Occipital lobe (tissue), 2 donors: Measurements from ENCODE around the gene AKT1S1. TPM values are rescaled to one million over a fixed set of nuclear protein-coding genes. Genes with fewer than 3 reads are reported as not detected.

ENCODE experiments used
- DNase-seq: peaks from one replicate; lab custom pipeline; 2025; lab: John Stamatoyannopoulos, UW
- total RNA-seq: library from RNA; depleted of rRNA; stranded (reverse); fragments of >200 nt; gene quantifications from one replicate; pipeline ENCODE4 v1.2.3, GENCODE V29; 2014

AKT1S1 gene
- total RNA-seq, 1 donor from 2014 or later, result 3.9 TPM

DNA sequence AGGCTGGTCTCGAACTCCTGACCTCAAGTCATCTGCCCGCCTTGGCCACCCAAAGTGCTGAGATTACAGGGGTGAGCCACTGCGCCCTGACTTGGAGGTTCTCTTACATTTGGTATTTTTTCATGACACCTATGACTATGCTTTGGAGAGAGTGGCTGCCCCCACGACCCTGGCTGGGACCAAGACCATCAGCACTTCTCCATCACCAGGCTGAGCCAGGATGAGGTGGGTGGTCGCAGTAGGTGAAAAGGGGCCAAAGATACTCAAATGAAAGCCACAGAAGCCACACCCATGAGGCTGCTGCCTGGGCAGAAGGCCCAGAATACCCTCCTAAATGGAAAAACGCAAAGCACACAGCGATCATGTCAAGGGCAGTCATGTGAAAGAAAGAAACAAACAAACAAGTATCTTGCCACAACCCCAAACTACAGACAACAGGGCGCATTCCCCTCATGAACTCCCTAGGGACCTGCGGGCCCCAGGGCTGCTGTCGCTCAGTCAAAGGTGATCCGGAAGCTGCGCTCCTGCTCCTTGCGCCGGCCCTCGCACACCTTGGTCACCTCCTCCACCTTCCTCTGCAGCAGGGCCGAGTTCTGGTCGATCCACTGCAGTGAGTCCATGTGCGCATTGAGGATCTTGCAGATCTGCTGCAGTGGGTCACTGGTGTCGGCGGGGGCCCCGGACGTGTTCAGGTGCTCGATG is 30.7 kb upstream of the AKT1S1 start:
- no peak for DNase-seq

DNA sequence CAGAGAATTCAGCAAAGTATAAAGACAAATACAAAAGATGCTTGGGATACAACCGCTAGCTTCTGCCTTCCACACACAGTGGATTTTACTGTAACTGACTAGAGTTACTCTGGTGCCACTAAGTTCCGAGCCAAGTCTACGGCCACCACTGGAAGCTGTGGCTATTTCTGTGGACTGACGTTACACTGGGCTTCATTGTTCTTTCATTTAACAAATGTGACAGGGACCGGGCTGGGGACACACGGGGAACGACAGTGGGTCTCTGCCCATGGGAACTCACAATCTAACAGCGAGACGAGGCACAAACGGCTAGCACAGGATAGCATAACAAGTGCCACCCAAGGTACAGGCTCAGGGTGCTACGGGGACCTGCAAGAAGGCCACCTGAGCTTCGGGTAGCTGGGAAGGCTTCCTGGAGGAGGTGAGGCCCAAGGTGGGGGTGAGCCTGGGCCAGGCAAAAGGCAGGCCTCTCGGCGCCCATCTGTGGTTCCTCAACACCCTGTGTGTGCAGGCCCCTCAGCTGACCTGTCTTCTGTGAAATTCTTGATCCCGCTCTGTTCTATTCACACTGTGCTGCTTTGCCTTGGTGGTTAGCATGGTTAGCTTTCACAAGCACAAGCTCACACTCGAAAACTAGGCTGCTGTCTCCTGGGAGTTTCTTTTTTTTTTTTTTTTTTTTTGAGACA is 29.9 kb upstream of the AKT1S1 start:
- DNase-seq, result no peak

DNA sequence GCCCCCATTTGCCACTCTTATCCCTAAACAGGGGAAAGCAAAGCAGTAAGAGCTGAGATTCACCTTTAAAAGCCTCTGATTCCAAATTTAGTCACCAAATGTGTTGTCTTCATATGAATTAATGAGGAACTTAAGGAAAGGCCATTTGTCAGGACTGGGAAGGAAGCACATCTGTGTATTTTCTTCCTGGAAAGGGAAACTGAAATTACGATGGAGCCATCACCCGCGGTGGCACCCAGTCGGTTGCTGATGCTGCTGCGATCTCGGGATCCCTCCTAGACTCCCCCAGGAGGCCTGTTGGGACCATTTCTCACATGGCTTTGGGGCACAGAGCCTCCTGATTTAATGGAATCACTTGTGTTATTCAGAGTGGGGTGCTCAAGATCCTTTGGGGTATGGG is 27.0 kb upstream of the AKT1S1 start:
- no peak for DNase-seq

DNA sequence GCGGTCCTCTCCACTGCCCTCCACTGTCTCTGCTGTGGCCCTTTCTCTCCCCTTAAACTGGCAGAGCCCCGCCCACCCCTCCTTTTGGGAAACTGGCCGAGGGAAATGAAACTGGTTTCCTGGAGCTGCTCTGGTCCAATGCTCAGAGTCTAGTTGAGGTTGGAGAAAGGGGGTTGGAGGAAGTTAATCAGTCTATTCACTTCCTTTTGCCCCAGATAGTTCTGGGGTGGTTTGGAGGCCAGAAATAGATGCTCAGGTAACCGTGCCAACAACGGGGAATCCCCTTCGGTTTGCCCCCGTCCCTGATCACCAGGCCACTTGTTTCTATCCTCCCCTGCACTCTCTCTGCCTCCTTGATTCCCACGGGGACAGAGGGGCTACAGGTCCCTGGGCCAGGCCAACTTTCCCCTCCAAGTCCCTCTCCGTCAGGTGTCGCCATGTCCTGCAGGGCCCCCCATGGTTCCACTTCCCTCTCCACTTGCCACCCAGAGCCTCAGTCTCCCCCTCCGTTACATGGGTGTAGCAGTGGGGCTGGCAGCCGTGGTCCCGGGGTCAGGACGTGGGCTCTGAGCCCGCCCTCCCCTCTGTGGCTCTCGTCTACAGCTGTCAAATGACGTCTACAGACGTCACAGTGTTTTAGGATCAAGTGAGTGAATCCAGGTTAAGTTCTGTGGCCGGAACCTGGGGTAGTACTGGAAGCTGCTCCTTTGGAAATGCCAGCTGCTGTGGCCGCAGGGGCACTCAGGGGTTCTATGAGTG is 19.9 kb upstream of the AKT1S1 start, which contains the start of gene IL4I1:
Gene IL4I1, minus strand, starts transcription at position 25 of the 759 bp plus-strand sequence. CDS start 727 bp downstream, outside the sequence.
- DNase-seq, result no peak

DNA sequence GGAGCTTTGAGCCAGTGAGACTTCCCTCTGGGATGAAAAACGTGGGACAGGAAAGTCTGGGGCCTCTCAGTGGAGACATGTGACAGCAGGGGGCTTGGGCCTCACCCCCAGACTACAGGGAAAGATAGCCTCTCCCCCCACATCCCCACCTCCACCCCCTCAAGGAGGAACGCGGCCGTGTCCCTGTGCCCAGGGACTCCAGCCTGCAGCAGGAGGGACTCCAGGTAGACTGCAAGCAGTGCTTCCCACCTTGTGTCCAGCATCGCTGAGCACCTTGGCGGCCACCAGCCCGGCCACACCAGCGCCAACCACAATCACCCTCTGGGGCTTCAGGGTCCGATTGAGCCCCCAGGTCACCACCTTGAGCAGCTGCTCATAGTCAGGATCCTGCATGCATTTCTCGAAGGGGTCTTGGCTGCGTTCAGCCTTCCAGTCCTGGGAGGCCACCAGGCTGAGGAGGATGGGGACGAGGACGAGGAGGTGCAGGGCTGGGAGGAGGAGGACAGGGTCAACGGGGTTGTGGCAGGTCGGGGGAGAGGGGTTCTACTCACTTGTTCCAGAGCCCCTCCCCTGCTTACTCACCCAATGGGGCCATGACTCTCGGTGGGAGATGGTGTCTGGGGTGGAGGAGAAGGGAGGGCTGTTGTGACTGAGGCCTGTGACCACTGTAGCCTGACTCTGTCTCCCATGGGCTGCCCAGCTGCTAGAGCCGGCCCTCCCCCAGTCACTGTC is 18.6 kb upstream of the AKT1S1 start:
- no peak for DNase-seq

DNA sequence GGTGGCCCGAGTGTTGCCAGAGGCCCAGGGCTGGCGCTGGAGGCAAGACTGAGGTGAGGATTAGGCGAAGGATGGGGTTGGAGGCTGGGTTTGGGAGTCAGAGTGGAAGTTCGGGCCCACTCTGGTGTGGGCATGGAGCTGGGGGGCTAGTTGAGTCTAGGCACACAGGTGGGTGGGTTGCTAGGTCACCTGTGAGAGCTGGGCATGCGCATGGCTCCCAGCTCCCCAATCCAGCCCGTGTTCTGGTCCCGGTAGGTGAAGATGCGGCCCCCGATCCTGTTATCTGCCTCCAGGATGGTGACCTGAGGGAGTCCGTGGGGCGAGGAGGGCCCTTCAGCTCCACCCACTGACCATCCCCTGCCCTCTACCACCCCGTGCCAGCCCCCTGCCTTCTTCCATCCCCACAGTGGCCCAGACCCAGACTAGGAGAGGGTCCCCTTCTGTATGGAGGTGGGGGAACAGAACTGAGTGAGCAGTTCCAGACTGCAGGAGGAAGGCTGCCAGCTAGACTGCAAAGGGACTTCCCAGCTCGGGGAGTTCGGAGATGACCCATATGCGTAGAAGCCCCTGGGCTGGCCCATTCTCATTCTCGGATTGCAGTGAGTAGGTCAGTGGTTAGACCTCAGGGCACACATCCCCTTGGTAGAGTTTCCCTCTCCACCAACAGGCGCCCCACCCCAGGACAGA is 17.9 kb upstream of the AKT1S1 start:
- DNase-seq, result no peak

DNA sequence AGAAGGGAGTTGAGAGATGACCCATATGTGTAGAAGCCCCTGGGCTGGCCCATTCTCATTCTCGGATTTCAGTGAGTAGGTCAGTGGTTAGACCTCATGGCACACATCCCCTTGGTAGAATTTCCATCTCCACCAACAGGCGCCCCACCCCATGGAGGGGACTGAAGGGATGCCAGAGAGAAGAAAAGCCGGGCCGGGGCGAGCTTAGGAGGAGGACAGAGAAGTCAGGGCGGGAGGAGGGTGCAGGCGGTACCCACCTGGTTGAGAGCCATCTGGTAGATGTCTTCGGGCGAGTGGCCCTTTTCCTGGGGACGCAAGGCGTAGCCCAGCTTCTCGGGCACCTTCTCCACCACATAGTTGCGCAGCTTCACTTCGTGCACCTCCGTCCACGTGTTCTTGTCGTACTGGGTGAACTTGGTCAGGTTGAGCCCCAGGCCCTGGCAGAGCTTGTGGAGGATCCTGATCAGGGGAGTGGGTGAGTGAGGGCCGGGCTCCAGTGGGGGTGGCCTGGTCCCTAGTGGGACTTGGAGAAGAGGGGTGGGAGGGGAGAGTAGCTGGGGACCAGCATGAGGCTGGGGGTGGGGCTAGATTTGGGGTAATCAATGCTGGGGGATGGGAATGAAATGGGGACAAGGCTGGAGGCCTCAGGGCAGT is 17.0 kb upstream of the AKT1S1 start:
- DNase-seq, result no peak

DNA sequence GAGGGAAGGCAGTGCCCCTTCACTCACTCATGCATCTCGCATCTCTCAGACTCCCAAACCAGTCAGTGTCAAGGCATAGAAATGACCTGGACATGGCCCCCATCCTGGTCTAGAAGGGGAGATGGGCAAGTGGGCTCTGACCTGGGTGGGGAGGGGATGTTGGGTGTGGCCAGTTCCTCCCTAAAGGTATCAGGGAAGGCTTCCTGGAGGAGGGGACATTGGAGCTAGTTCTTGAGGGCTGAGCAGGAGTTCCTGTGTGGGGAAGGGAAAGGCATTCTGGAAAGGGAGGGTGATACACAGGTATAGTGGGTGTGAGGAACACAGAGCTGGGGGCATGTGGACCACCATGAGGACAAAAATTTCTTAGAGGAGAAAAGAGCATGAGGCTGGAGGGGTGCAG is 15.6 kb upstream of the AKT1S1 start:
- DNase-seq, result no peak

DNA sequence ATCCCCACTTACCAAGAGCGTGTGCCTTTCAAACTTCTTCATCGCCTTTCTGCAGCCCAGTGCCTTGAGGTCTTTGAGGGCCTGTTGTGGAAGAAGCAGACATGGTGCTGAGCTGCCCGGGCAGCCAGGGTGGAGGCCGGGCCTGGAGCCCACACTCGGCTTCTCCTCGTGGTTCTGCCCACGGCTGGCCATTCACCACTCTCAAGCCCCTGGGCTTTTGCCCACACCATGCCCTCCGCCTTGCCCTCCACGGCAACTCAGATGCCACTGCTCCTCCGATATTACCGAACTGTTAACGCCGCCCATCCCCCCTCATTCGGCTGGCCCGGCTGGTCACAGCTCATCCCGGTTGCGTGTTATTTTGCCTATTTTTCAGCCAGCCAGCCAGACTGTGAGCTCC is 14.2 kb upstream of the AKT1S1 start:
- no peak for DNase-seq

DNA sequence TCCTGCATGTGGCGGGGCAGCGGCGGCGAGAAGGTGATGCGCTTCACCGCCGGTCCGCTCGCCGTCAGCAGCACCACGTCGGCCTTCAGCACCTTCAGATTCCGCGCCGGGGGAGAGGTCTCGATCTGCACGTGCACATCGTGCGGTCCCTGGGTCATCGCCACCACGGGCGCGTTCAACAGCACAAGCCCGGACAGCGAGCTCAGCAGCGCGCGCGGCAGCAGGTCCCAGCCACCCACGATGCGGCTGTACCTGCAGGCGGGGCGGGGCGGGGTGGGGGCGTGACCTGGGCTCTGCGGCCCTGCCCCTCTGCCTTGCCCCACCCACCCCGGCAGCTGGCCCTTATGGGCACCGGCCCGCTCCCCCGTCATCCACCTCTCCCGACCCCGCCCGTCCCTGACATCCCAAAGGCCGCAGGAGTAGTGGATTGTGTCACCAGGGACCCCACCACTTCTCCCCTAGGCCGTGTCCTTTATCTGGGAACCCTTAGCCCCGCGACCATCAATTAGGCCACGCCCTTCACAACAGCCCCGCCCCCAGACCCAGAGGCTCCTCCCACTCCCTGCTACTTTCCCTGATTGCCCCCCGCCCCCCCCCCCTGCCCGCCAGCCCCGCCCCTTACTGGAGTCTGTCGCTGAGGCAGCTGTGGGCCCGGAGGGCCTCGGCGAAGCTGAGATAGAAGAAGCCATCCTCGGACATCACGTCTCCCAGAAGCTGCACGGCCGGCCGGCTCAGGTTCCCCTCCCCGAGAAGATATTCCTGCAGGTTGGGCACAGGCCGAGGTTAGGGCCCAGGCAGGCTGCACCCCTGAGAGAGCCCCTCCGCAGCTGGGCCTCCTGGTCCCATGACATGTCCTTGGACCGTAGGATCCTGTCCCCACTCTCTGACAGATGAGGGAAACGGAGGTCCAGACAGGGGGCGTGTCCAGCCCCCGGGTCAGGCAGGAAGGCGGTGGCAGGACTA is 13.5 kb upstream of the AKT1S1 start:
- DNase-seq, result no peak

DNA sequence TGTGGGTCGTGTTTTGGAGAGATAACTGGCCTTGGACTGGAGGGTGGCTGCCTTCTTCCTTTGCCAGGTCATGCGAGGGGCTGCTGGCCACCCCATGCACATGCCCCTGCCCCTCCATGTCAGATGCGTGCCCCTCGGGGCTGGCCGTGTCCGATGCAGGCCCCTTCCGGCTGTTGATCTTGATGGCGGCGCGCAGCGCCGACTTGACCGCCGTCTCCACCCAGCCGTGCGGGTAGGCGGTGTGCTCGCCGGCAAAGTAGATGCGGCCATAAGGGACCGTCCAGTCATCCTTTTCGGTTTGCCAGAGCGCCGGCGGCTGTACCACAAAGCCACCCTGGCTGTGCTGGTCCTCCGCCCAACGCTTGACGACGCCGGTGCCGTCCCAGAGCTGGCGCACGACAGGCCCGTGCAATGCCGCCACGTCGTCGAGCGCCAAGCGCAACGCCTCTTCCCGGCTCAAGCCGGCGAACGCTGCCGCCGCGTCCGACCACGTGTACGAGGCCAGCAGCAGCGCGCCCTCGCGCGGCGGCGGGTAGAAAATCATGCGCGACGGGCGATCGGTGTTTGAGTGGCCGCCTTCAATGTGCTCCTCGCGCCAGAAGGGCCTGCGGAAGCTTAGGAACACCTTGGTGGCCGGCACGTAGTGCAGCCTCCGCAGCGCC is 12.7 kb upstream of the AKT1S1 start:
- peak; percentile 30 for DNase-seq

DNA sequence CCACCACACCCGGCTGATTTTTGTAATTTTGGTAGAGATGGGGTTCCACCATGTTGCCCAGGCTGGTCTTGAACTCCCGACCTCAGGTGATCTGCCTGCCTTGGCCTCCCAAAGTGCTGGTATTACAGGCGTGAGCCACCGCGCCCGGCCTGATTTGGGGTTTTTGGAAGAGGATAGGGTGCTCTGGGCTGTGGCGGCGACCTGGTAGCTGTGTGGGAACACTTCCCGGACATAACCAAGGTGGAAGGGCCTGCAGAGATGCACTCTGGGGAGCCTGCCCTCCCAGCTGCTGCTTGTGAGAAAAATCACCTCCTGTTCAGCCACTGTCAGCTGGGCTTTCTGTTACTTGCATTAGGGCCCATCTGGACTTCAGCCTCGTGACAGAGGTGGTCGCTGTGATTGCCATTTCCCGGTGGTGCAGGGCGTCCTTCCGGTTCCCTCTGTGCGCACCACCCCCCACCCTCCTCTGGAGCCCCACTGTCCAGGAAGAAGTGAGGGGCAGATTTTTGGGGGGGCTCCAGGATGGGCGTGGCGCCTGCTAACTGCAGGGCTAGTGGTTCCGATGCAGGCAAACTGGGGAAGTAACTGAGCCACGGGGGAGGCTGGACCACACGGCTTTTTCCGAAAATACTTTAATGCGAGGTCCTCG is 12.0 kb upstream of the AKT1S1 start:
- no peak for DNase-seq

DNA sequence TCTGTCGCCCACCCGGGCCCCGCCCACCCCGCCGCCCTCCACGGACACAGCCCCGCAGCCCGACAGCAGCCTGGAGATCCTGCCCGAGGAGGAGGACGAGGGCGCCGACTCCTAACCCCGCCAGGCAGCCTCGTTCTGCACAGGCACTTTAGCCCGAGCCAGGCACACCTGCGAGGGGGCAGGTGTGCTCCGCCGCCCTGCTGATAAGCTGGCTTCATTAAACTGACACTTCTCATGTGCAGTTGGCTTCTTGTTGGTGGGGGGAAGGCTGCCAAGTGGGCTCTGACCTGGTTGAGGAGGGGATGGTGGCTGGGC is 11.3 kb upstream of the AKT1S1 start:
- no peak for DNase-seq

DNA sequence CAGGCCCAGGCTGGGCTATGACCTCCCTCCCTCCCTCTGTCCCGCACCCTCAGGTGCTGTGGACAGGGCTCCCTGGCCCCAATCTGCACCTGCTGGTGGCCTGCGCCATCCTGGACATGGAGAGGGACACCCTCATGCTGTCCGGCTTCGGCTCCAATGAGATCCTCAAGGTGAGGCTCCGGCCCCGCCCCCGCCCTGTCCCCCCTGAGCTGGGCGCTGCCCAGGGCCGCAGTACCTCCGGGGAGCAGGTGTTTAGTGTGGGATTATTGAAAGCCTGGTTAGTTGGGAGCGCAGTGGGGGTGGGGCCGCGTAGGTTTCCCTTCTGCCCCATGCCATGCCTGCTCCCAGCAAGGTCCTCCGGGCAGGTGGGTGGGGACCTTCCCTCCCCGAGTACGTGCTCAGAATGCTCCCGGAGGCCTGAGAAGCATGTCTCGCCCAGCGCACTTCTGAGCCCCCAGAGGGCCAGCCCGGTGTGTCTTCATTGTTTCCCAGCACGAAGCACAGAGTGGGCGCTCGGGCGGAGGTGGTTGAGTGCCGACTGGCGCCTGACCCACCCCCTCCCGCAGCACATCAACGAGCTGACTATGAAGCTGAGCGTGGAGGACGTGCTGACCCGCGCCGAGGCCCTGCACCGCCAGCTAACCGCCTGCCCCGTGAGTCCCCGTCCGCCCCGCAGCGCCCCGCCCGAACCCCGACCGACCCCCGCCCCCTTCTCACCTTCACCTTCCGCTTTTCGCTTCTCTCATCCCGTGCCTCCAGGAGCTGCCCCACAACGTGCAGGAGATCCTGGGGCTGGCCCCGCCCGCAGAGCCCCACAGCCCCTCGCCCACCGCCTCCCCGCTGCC is 10.7 kb upstream of the AKT1S1 start:
- DNase-seq, result no peak

DNA sequence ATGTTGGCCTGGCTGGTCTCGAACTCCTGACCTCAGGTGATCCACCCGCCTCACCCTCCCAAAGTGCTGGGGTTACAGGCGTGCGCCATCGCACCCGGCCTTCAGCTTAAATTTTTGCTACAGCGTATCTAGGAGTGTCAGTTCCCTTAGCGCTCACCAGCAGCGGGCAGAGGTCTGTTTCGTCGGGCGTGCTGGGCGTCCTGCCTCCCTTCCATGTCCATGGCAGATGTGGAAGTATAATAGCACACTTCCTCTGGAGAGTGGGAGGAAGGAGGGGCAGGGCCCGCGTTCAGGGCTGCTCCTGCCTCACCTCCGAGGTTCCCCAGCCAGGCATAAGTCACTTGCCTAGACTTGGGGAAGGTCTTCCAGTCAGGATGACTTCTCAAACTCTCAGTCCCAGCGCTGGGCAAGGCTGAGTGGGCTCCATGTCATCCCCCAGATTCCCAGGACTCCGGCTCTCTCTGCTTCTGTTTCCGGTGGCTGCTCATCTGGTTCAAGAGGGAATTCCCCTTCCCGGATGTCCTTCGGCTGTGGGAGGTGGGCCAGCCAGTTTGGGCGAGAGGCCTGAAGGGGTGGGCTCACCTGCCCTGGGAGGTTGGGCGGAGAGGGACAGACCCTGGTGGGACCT is 10.0 kb upstream of the AKT1S1 start:
- DNase-seq, result no peak

DNA sequence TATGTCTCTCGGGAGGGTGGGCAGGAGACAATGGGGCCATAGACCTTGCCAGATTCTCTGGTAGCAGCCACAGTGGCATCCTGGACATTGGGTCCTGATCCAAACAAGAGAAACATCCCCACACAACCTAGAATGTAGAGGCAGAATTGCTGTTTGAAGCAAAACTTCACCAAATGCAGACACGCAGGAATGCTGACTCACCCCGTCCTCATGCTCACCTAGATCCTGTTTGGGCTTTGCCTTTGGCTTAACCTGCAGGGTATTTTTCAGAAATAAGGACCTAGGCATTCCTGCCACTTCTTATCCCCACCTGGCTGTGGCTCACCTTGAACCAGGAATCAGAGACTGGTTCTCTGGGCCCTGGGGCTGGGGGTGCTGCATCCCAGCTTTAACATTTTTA is 7.6 kb upstream of the AKT1S1 start:
- no peak for DNase-seq

DNA sequence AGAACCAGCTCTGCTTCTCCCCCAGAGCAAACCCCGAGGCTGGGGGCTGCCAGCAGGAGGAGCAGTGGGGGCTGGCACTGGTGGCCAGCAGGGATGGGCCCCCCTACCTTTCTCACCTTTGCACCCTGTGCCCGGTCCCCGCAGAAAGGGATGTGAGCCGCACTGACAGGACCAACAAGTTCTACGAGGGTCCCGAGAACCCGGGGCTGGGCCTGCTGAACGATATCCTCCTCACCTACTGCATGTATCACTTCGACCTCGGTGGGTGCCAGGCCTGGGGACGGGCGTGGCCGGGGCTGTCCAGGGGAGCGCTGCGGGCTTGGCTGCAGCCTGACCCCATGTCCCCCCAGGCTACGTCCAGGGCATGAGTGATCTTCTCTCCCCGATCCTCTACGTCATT is 7.0 kb upstream of the AKT1S1 start:
- no peak for DNase-seq
